ENCODE measurements around the gene WDR7. TPM values are rescaled to one million over a fixed set of nuclear protein-coding genes. Genes with fewer than 3 reads are reported as not detected.

Gene WDR7
- total RNA-seq, 2 experiments from 2014 or later, result 28.8 to 30.5 TPM

DNA sequence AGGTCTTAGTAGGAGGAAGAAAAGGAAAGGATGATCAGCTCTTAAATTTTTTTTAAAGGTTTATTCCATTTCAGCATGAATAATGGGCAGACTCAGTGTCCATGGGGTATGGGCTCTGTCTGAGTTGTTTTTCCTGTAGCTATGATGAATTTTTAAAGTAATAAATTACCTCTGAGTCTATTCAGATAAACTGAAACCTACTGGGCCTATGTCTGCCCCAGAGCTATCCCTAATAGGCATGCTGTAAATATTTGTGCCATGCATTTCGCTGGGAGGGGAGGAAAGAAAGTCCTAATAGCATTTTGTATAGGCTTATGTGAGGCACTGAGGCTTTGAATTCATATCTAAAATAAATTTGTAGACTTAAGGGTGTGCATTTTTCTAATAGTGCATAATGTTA lies 285.3 kb downstream of the WDR7 start:
- Histone ChIP-seq H3K36me3 (ENCODE audit: insufficient read depth, low read length) (peaks cover 32% of the 10 kb centered on the region), H3K27me3 (ENCODE audit: control insufficient read depth in 1 of 2, insufficient read depth in 2 of 2, low read length in 2 of 2) (no peaks in the 10 kb centered on the region), H3K27ac (ENCODE audit: low read depth in 1 of 2, low read length in 2 of 2) (no peak overlapping the region), H3K9me3 (ENCODE audit: control insufficient read depth in 1 of 2, insufficient read depth in 1 of 2, low read length in 2 of 2) (no peaks in the 10 kb centered on the region), H3K4me1 (ENCODE audit: insufficient read depth, low read length) (no peaks in the 10 kb centered on the region), H3K4me3 (ENCODE audit: low read length) (no peak overlapping the region)
- DNase-seq (no peak), ATAC-seq (ENCODE audit: poor library complexity) (no peak)
- H3K4me1 Mint-ChIP-seq (ENCODE audit: low read depth), result no peaks in the 10 kb centered on the region
- CTCF ChIA-PET, result no interaction called here
- peaks cover 88% of the 10 kb centered on the region for H3K36me3 Mint-ChIP-seq (ENCODE audit: low read depth)
- no peak overlapping the region for H3K27ac Mint-ChIP-seq
- H3K4me3 Mint-ChIP-seq, result no peak overlapping the region
- intact Hi-C loops (cut with DNase I, micrococcal nuclease), result no loop called here
- TF ChIP-seq, protein P1, sequence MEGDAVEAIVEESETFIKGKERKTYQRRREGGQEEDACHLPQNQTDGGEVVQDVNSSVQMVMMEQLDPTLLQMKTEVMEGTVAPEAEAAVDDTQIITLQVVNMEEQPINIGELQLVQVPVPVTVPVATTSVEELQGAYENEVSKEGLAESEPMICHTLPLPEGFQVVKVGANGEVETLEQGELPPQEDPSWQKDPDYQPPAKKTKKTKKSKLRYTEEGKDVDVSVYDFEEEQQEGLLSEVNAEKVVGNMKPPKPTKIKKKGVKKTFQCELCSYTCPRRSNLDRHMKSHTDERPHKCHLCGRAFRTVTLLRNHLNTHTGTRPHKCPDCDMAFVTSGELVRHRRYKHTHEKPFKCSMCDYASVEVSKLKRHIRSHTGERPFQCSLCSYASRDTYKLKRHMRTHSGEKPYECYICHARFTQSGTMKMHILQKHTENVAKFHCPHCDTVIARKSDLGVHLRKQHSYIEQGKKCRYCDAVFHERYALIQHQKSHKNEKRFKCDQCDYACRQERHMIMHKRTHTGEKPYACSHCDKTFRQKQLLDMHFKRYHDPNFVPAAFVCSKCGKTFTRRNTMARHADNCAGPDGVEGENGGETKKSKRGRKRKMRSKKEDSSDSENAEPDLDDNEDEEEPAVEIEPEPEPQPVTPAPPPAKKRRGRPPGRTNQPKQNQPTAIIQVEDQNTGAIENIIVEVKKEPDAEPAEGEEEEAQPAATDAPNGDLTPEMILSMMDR (IDR thresholded peaks at IDR 0.05), result no peak
- POLR2A ChIA-PET, result no interaction called here
- H3K9me3 Mint-ChIP-seq, result no peaks in the 10 kb centered on the region
- H3K27me3 Mint-ChIP-seq, result no peaks in the 10 kb centered on the region

- no peak for ATAC-seq (ENCODE audit: poor library complexity)
- POLR2A ChIA-PET, result no interaction called here
Observed at GRCh38 chr18:56937874-56938430, 286.8 kb downstream of the WDR7 start.

GRCh38 chr18:56945171-56946083 lies 294.3 kb downstream of the WDR7 start:
- TF ChIP-seq, protein P1 (IDR thresholded peaks at IDR 0.05), result no peak
- intact Hi-C loops (cut with DNase I, micrococcal nuclease), result no loop called here
- no peak for ATAC-seq (ENCODE audit: poor library complexity)
- no peaks in the 10 kb centered on the region for H3K9me3 Mint-ChIP-seq
- no peak overlapping the region for H3K4me3 Mint-ChIP-seq
- no peaks in the 10 kb centered on the region for H3K27me3 Mint-ChIP-seq
- ChIA-PET POLR2A (no interaction called here), CTCF (interaction anchor here (1.1 kb wide), 1 partner anchor 9 kb away, joined by 4 read pairs; no protein-coding TSS in a partner anchor)
- Histone ChIP-seq H3K4me1 (ENCODE audit: insufficient read depth, low read length) (no peaks in the 10 kb centered on the region), H3K27ac (ENCODE audit: low read depth in 1 of 2, low read length in 2 of 2) (no peak overlapping the region), H3K36me3 (ENCODE audit: insufficient read depth, low read length) (peaks cover 11% of the 10 kb centered on the region), H3K27me3 (ENCODE audit: control insufficient read depth in 1 of 2, insufficient read depth in 2 of 2, low read length in 2 of 2) (no peaks in the 10 kb centered on the region), H3K9me3 (ENCODE audit: control insufficient read depth in 1 of 2, insufficient read depth in 1 of 2, low read length in 2 of 2) (no peaks in the 10 kb centered on the region), H3K4me3 (ENCODE audit: low read length) (no peak overlapping the region)
- no peak overlapping the region for H3K27ac Mint-ChIP-seq
- H3K36me3 Mint-ChIP-seq (ENCODE audit: low read depth), result peaks cover 53% of the 10 kb centered on the region
- no peak for DNase-seq
- no peaks in the 10 kb centered on the region for H3K4me1 Mint-ChIP-seq (ENCODE audit: low read depth)

More at GRCh38 chr18:56937874-56938430, 286.8 kb downstream of the WDR7 start:
- intact Hi-C loops (cut with DNase I, micrococcal nuclease), result no loop called here
- no peaks in the 10 kb centered on the region for H3K4me1 ChIP-seq (ENCODE audit: insufficient read depth, low read length)
- CTCF ChIA-PET, result no interaction called here
- Mint-ChIP-seq H3K4me3 (no peak overlapping the region), H3K9me3 (no peaks in the 10 kb centered on the region), H3K4me1 (ENCODE audit: low read depth) (no peaks in the 10 kb centered on the region), H3K27me3 (no peaks in the 10 kb centered on the region), H3K27ac (no peak overlapping the region), H3K36me3 (ENCODE audit: low read depth) (peaks cover 84% of the 10 kb centered on the region)
- H3K36me3 ChIP-seq (ENCODE audit: insufficient read depth, low read length), result peaks cover 31% of the 10 kb centered on the region
- TF ChIP-seq, protein P1 (IDR thresholded peaks at IDR 0.05), result no peak
- no peak overlapping the region for H3K4me3 ChIP-seq (ENCODE audit: low read length)
- H3K27me3 ChIP-seq (ENCODE audit: control insufficient read depth in 1 of 2, insufficient read depth in 2 of 2, low read length in 2 of 2), result no peaks in the 10 kb centered on the region
- H3K27ac ChIP-seq (ENCODE audit: low read depth in 1 of 2, low read length in 2 of 2), result no peak overlapping the region
- no peaks in the 10 kb centered on the region for H3K9me3 ChIP-seq (ENCODE audit: control insufficient read depth in 1 of 2, insufficient read depth in 1 of 2, low read length in 2 of 2)
- no peak for DNase-seq
